Measurements from ENCODE around the gene AOPEP.

DNA sequence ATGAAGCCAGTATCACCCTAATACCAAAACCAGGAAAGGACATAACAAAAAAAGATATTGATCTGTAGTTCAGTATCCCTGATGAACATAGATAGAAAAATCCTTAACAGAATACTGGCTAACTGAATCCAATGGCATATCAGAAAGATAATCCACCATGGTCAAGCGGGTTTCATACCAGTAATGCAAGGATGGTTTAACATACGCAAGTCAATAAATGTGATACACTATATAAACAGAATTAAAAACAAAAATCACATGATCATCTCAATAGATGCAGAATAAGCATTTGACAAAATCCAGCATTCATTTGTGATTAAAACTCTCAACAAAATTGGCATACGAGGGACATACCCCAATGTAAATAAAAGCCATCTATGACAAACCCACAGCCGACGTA lies 110.9 kb downstream of the AOPEP start:
- TF ChIP-seq, protein P1, sequence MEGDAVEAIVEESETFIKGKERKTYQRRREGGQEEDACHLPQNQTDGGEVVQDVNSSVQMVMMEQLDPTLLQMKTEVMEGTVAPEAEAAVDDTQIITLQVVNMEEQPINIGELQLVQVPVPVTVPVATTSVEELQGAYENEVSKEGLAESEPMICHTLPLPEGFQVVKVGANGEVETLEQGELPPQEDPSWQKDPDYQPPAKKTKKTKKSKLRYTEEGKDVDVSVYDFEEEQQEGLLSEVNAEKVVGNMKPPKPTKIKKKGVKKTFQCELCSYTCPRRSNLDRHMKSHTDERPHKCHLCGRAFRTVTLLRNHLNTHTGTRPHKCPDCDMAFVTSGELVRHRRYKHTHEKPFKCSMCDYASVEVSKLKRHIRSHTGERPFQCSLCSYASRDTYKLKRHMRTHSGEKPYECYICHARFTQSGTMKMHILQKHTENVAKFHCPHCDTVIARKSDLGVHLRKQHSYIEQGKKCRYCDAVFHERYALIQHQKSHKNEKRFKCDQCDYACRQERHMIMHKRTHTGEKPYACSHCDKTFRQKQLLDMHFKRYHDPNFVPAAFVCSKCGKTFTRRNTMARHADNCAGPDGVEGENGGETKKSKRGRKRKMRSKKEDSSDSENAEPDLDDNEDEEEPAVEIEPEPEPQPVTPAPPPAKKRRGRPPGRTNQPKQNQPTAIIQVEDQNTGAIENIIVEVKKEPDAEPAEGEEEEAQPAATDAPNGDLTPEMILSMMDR (IDR thresholded peaks at IDR 0.05): no peak
- TF ChIP-seq E2F1 (CRISPR knock-in tag; IDR thresholded peaks at IDR 0.05): no peak
- TF ChIP-seq SP1 (CRISPR knock-in tag; conservative IDR thresholded peaks at IDR 0.05): no peak
- TF ChIP-seq ZNF423 (CRISPR knock-in tag; IDR thresholded peaks at IDR 0.05): no peak
- TF ChIP-seq, protein P2, sequence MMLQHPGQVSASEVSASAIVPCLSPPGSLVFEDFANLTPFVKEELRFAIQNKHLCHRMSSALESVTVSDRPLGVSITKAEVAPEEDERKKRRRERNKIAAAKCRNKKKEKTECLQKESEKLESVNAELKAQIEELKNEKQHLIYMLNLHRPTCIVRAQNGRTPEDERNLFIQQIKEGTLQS (CRISPR knock-in tag; conservative IDR thresholded peaks at IDR 0.05): no peak
- no peak for TF ChIP-seq TEAD1 (CRISPR knock-in tag; IDR thresholded peaks at IDR 0.05)
- no peak for TF ChIP-seq MAX (CRISPR knock-in tag; IDR thresholded peaks at IDR 0.05)
- TF ChIP-seq FOXJ3 (CRISPR knock-in tag; IDR thresholded peaks at IDR 0.05; ENCODE audit: borderline replicate concordance): no peak
- TF ChIP-seq E2F4 (CRISPR knock-in tag; IDR thresholded peaks at IDR 0.05; ENCODE audit: borderline replicate concordance, low read depth): no peak
- no peak for TF ChIP-seq CREM (CRISPR knock-in tag; IDR thresholded peaks at IDR 0.05)
- no peak for TF ChIP-seq ATF2 (CRISPR knock-in tag; IDR thresholded peaks at IDR 0.05; ENCODE audit: borderline replicate concordance, low read depth)
- TF ChIP-seq, protein P3, sequence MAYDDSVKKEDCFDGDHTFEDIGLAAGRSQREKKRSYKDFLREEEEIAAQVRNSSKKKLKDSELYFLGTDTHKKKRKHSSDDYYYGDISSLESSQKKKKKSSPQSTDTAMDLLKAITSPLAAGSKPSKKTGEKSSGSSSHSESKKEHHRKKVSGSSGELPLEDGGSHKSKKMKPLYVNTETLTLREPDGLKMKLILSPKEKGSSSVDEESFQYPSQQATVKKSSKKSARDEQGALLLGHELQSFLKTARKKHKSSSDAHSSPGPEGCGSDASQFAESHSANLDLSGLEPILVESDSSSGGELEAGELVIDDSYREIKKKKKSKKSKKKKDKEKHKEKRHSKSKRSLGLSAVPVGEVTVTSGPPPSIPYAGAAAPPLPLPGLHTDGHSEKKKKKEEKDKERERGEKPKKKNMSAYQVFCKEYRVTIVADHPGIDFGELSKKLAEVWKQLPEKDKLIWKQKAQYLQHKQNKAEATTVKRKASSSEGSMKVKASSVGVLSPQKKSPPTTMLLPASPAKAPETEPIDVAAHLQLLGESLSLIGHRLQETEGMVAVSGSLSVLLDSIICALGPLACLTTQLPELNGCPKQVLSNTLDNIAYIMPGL (CRISPR knock-in tag; IDR thresholded peaks at IDR 0.05): no peak
- no peak for TF ChIP-seq JUN (CRISPR knock-in tag; IDR thresholded peaks at IDR 0.05)
- TF ChIP-seq, protein P4, sequence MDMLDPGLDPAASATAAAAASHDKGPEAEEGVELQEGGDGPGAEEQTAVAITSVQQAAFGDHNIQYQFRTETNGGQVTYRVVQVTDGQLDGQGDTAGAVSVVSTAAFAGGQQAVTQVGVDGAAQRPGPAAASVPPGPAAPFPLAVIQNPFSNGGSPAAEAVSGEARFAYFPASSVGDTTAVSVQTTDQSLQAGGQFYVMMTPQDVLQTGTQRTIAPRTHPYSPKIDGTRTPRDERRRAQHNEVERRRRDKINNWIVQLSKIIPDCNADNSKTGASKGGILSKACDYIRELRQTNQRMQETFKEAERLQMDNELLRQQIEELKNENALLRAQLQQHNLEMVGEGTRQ (CRISPR knock-in tag; IDR thresholded peaks at IDR 0.05): no peak

Measured in WTC11 (cell line).